ENCODE data around the gene CYYR1. TPM values are rescaled to one million over a fixed set of nuclear protein-coding genes. Genes with fewer than 3 reads are reported as not detected.

The CYYR1 gene
- total RNA-seq, 1 experiment from 2014 or later = not detected

- Histone ChIP-seq H3K9ac (ENCODE audit: low read length) (no peak overlapping the region), H3K79me2 (ENCODE audit: low read length) (no peaks in the 10 kb centered on the region), H3K9me2 (replicated peaks; ENCODE audit: low read length) (no peaks in the 10 kb centered on the region), H3K4me1 (ENCODE audit: insufficient read depth, low read length) (peaks cover 12% of the 10 kb centered on the region; the same call in 1 of the 2 replicates), H3K27ac (ENCODE audit: low read length) (no peak overlapping the region), H4K20me1 (ENCODE audit: low read length) (no peaks in the 10 kb centered on the region), H3K36me3 (ENCODE audit: low read depth, low read length) (no peaks in the 10 kb centered on the region), H3K4me3 (ENCODE audit: low read length) (no peak overlapping the region), H2AFZ (ENCODE audit: low read length) (no peak overlapping the region), H3K27me3 (ENCODE audit: low read length) (no peaks in the 10 kb centered on the region), H3K4me2 (ENCODE audit: low read length) (no peak overlapping the region), H3F3A (ENCODE audit: low read length, unreplicated experiment) (no peaks in the 10 kb centered on the region), H3K9me3 (ENCODE audit: low read length) (no peaks in the 10 kb centered on the region)
- no peak for DNase-seq
- no peak for TF ChIP-seq EZH2 (IDR thresholded peaks at IDR 0.05; ENCODE audit: low read length, unreplicated experiment)
- TF ChIP-seq EZH2phosphoT487 (IDR thresholded peaks at IDR 0.05; ENCODE audit: borderline replicate concordance, low read length) = no peak
- no peak for TF ChIP-seq CTCF (conservative IDR thresholded peaks at IDR 0.05; ENCODE audit: low read depth, low read length)
- BruUV-seq (replicated peaks) = no TSS peak
- no peak for ATAC-seq
- CTCF ChIA-PET = no interaction called here
- POLR2A ChIA-PET (ENCODE audit: unreplicated experiment) = no interaction called here
- intact Hi-C loops (cut with micrococcal nuclease) = no loop called here
Observed at GRCh38 chr21:26445440-26445839, 127.6 kb downstream of the CYYR1 start.

- Histone ChIP-seq H3K9me2 (replicated peaks; ENCODE audit: low read length) (no peaks in the 10 kb centered on the region), H3K9me3 (ENCODE audit: low read length) (no peaks in the 10 kb centered on the region), H4K20me1 (ENCODE audit: low read length) (no peaks in the 10 kb centered on the region), H2AFZ (ENCODE audit: low read length) (no peak overlapping the region), H3F3A (ENCODE audit: low read length, unreplicated experiment) (no peaks in the 10 kb centered on the region), H3K27me3 (ENCODE audit: low read length) (no peaks in the 10 kb centered on the region), H3K79me2 (ENCODE audit: low read length) (no peaks in the 10 kb centered on the region), H3K4me3 (ENCODE audit: low read length) (no peak overlapping the region), H3K9ac (ENCODE audit: low read length) (no peak overlapping the region), H3K4me1 (ENCODE audit: insufficient read depth, low read length) (peaks cover 12% of the 10 kb centered on the region; the same call in 1 of the 2 replicates), H3K4me2 (ENCODE audit: low read length) (no peak overlapping the region), H3K36me3 (ENCODE audit: low read depth, low read length) (no peaks in the 10 kb centered on the region), H3K27ac (ENCODE audit: low read length) (no peak overlapping the region)
- no peak for DNase-seq
- TF ChIP-seq EZH2 (IDR thresholded peaks at IDR 0.05; ENCODE audit: low read length, unreplicated experiment) = no peak
- no peak for TF ChIP-seq CTCF (conservative IDR thresholded peaks at IDR 0.05; ENCODE audit: low read depth, low read length)
- CTCF ChIA-PET = no interaction called here
- POLR2A ChIA-PET (ENCODE audit: unreplicated experiment) = no interaction called here
- intact Hi-C loops (cut with micrococcal nuclease) = no loop called here
- no TSS peak for BruUV-seq (replicated peaks)
- no peak for ATAC-seq
Observed at GRCh38 chr21:26444646-26445045, 128.4 kb downstream of the CYYR1 start.

GRCh38 chr21:26443867-26444266 is 129.2 kb downstream of the CYYR1 start:
- intact Hi-C loops (cut with micrococcal nuclease) = no loop called here
- TF ChIP-seq EZH2 (IDR thresholded peaks at IDR 0.05; ENCODE audit: low read length, unreplicated experiment) (no peak), CTCF (conservative IDR thresholded peaks at IDR 0.05; ENCODE audit: low read depth, low read length) (no peak), EZH2phosphoT487 (IDR thresholded peaks at IDR 0.05; ENCODE audit: borderline replicate concordance, low read length) (no peak)
- H3F3A ChIP-seq (ENCODE audit: low read length, unreplicated experiment) = no peaks in the 10 kb centered on the region
- POLR2A ChIA-PET (ENCODE audit: unreplicated experiment) = interaction anchor here (0.7 kb wide), 1 partner anchor 55 kb away, joined by 3 read pairs; no protein-coding TSS in a partner anchor
- no peaks in the 10 kb centered on the region for H3K9me2 ChIP-seq (replicated peaks; ENCODE audit: low read length)
- no peak overlapping the region for H3K9ac ChIP-seq (ENCODE audit: low read length)
- ATAC-seq (peak; percentile 56), DNase-seq (peak; percentile 10)
- peaks cover 12% of the 10 kb centered on the region; the same call in 1 of the 2 replicates for H3K4me1 ChIP-seq (ENCODE audit: insufficient read depth, low read length)
- H3K27ac ChIP-seq (ENCODE audit: low read length) = no peak overlapping the region; the same call in 1 of the 2 replicates
- H3K36me3 ChIP-seq (ENCODE audit: low read depth, low read length) = no peaks in the 10 kb centered on the region
- CTCF ChIA-PET = no interaction called here
- no peaks in the 10 kb centered on the region for H3K9me3 ChIP-seq (ENCODE audit: low read length)
- no peak overlapping the region for H2AFZ ChIP-seq (ENCODE audit: low read length)
- no peak overlapping the region for H3K4me2 ChIP-seq (ENCODE audit: low read length)
- no TSS peak for BruUV-seq (replicated peaks)
- no peaks in the 10 kb centered on the region for H3K27me3 ChIP-seq (ENCODE audit: low read length)
- H3K4me3 ChIP-seq (ENCODE audit: low read length) = no peak overlapping the region
- no peaks in the 10 kb centered on the region for H4K20me1 ChIP-seq (ENCODE audit: low read length)
- H3K79me2 ChIP-seq (ENCODE audit: low read length) = no peaks in the 10 kb centered on the region
